Bone marrow (tissue), 2 donors: ENCODE results near the gene KRTAP12-1.

Experiments used
- DNase-seq, 2 donors: peaks; one replicate each; lab custom pipeline; 2025; lab: John Stamatoyannopoulos, UW

Gene KRTAP12-1, protein sequence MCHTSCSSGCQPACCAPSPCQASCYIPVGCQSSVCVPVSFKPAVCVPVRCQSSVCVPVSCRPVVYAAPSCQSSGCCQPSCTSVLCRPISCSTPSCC

DNA sequence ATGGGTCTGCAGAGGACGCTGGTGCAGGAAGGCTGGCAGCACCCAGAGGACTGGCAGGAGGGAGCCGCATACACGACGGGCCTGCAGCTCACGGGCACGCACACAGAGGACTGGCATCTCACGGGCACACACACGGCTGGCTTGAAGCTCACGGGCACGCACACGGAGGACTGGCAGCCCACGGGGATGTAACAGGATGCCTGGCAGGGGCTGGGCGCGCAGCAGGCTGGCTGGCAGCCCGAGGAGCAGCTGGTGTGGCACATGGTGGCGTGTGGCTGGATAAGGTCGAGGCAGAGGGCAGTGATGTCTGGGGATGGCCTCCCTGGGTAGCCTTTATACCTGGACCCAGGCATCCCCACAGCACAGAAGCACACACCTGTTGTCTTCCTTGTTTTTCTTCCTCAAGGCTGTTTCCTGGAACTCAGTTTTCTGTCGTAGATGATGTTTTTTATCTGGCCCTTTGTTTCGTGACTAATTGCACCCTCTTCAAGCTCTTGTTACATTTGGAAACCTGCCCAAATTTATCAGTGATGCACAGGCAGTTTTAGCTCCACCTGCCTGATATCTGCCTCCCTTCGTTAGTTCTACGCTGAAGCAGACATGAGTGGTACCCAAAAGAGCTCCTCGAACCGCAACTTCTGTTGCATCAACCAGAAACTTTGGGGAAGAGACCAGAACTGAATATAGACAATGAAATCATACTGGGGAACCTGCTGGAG lies at the start of gene KRTAP12-1:
TSS of gene KRTAP12-1 (minus strand) at position 303 of the 719 bp plus-strand sequence. CDS start at position 263, 40 bp downstream.
- DNase-seq, result no peak

DNA sequence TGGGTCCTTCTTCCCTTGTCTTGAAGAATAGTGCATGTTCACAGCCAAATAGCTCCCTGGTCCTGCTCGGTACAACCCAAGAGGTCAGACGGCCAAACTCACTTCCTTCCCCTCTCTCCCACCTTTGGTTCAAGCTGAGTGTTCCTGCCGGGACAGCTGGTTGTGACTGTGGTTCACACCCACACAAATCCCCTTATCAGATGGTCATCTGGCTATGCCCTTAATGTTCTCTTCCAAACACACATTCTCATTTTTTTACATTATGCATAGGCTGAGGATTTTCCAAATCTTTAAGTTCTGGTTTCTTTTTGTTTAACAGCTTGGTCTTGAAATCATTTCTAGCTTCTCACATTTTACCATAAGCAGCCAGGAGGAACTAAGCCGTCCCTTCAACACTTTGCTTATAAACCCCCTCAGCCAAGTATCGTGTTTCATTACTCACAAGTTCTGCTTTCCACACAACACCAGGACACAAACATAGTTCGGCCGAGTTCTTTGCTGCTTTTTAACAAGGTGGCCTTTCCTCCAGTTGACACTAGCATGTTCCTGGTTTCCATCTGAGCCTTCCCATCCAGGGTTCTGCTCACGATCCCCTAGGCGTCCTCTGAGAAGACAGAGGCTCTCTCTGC lies 49.1 kb upstream of the KRTAP12-1 start:
- no peak for DNase-seq

DNA sequence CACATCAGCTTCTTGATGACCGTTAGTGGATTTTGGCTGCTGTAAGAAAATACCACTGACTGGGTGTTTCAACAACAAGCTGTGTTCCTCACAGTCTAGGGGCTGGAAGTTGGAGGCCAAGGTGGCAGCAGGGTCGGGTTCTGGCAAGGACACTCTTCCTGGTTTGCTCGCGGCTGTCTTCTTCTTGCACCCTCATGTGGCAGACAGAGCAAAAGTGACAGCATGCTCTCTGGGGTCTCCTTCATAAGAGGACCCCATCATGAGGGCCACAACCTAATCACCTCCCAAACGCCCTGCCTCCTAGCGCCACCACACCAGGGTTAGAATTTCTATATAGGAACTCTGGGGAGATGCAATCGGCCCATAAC lies 48.0 kb upstream of the KRTAP12-1 start:
- no peak for DNase-seq

DNA sequence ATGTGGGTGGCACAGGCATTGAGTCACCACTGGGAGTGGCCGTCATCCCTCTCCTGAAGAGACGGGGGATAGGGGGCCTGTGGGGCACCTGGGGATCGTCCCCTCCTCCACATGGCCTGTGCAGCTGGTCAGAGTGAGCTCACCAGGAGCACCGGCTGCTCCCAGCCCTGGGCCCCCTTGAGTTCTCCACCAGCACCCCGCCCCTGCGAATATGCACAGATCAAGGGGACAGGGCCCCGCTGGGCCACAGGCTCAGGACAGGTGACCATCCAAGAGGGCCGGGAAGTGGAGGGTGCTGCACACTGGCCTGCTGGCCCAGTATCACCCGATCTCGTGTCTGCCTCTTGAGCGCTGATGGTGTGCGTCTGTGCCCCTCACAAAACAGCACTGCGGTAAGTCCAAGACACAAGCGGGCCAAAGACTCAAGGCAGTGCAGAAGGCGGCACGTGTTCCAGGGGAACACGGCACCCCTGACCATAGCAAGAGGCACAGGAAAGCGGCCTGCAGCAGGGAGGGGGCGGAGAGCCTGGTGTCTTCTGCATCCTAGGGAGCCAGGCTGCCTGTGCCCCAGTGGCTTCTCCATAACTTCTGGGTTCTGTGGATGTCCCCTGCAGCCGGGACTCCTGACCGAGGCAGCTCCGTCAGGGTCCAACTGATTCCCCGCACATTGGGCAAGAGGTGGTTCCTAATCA lies 47.5 kb upstream of the KRTAP12-1 start:
- no peak for DNase-seq

DNA sequence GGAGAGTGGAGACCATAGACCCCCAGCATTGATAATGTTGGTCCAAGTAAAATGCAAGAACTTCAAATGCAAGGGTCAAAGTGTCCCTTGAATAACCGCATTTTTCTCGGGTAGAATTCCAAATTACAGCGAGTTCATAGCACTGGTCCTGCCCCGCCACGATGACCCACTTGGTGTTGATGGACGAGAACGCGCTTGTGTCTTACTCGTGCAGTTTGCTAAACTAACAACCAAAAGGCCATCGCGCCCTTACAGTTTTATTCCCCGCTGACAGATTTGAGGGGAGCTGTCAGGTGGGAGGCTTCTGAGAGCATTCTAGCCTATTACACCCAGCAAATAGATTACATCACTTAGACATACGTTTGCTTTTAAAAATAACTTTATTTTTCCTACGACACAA lies 46.8 kb upstream of the KRTAP12-1 start:
- no peak for DNase-seq

DNA sequence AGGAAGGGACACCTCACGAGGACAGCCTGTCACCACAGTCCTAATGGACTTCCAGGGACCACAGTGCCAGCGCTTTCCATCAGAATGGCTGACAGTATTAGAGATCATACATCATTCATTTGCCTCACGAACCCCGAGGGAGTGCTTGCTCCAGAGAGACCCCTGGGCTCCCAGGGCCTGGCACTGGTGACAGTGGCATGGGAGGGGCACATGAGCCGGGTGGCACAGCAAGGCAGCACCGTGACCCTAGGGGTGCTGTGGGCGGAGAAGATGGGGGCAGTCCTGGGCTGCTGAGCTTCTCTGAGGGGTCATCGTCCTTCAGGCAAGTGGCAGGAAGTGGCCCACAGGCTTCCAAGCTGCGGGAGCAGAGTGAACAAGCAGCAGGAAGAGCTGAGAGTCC lies 45.8 kb upstream of the KRTAP12-1 start:
- no peak for DNase-seq

DNA sequence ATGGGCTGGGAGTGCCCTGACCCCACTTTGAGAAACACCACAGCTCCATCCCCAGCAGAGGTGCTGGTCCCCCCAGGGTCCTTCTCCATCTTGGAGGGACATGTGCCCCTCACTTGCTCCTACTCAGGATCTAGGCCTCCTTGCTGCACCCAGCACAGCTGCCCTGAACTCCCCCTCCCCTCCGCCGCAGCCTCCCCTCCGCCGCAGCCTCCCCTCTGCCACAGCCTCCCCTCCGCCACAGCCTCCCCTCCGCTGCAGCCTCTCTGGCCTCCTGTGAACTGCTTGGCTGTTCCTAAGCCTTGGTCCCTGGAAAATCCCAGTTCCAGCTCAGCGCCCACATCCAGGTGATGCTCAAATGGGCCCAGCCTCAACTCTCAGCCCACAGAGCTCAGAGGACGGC lies 45.4 kb upstream of the KRTAP12-1 start:
- DNase-seq, result no peak

DNA sequence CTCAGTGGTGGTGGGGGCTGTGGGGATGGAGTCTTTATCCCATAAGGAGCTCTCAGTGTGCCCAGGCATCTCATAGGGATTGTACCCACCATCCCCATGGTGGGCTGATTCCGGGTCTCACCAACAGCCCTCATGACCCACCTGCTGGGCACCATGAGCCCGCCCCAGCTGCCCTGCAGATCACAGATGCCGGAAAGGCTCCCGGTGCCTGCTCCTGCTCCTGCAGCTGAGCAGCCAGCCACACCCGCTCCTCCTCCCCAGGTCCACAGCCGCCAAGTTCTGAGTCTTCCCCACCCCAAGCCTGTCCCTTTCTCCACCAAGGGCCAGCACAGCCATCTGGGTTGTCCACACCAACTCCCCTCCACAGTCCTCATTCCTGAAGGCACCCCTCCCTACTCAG lies 44.9 kb upstream of the KRTAP12-1 start:
- no peak for DNase-seq

DNA sequence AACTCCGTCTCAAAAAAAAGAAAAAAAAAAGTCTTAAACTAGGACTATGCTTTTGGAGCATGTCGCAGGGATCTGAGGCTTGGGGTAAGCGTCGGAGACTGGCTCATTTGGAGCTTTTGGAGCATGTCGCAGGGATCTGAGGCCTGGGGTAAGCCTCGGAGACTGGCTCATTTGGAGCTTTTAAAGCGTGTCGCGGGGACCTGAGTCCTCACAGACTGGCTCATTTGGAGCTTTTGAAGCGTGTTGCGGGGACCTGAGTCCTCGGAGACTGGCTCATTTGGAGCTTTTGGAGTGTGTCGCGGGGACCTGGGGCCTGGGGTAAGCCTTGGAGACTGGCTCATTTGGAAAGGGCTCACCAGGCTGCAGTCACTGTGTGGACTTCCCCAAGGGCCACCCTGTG lies 43.0 kb upstream of the KRTAP12-1 start:
- DNase-seq, result no peak

DNA sequence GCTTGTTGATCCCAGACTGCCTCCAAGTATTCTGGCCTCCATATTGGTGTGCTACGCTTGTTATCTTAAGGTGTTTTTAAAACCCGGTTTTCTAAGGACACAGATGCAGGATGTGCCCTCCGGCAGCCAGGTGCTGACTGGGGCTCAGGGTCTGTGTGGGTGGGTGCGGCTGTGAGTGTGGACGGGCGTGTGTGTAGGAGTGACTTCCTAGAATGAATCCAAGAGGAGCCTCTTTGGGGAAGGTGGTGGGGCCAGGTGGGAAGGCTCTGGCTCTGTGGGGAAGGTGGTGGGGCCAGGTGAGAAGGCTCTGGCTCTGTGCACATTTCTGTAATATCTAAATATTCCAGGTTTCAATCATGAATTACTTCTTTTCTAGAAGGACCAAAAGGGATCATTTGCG lies 42.2 kb upstream of the KRTAP12-1 start:
- no peak for DNase-seq

DNA sequence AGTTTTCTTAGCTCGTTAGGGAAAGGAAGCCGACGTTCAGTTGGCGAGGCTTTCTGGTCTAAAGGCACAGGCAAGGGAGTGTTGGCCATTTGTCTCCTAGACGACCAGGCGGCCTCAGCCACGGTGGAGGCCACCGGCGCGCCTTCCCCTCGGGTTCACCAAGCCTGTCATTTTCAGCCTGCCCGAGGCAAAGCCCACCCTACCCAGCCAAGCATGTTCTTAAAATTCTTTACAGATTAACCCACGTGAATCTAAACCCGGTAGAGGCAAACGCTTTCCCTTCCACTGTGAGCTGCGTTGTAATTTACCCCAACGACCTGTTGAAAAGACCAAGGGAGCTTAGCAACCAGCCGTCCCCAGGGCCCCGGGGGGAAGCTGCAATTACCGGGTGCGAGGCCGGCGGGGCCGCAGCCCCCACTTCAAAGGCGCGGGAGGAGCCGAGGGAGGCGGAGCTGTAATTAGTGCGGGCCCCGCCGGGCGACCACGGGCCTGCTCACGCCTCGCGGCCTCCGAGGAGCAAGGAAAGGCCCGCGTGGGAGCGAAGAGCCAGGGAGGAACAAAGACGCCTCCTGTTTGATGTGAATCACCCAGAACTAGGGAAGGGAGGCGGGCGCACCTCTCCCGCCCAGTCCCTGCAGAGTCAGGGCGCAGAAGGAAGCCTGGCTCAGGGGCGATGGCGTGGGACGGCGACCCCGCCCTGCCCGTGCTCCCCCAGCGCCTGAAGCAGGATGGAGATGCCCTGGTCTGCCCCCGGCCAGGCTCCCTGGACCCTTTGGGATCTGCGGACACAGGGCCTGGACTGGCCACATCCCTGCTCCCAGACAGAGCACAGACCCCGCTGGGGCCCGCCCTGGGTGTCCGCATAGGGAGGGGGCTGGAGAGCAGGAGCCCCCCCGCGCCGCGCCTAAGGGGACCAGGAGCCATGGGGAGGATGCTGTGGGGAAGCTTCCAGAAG lies 41.5 kb upstream of the KRTAP12-1 start:
- no peak for DNase-seq

DNA sequence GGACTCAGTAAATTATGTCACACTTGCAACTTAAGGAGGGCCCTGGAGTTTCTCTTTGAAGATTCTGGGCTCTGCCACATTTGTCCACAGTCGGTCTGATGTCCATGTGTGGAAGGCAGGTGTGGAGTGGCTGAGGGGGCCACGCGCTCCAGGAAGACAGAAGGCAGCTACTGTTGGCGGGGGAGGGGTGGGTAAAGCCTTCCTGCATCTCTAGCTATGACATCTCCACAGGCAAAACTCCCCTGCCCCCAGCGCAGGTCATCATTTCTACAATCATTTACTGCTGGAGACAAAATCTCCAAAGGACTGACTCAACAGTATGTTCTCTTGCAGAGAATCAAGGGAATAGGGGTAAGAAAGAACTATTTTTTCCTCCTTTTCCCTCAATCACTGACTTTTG lies 40.8 kb upstream of the KRTAP12-1 start:
- DNase-seq, result no peak

DNA sequence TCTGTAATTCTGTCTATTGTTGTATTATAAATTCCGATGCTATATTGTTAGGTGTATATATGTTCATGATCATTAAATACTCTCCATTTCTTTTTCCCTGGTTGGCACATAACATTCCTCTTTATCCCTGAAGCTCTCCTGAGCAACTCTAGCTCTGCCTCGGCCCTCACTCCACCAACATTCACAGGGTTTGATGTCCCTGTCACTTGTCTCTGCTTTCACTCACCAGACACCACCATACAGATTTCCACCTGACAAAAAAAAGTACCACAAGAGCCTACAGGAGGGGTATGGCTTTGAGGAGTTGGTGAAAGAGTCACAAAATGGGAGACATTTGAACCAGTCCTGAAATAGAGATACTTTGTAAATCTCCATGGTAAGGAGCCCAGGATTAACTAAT lies 38.2 kb upstream of the KRTAP12-1 start:
- no peak for DNase-seq

DNA sequence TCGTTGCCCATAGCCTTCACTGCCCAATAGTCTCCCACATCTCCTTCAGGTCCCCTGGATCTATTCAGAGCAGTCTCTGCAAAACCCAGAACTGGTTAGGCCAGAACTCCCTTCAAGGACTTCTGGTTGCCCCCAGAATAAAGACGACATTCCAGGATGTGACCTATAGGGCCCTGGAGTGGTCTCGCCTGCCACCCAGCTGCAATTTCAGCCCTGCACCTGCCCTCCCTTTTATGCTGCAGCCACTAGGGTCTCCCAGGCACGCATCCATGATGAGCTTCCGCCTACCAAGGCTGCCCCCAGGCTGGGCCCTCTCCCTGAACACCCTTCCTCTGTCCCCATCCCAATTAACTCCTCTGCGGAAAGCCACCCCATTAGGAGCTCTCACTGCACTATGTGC lies 36.6 kb upstream of the KRTAP12-1 start:
- DNase-seq, result no peak

DNA sequence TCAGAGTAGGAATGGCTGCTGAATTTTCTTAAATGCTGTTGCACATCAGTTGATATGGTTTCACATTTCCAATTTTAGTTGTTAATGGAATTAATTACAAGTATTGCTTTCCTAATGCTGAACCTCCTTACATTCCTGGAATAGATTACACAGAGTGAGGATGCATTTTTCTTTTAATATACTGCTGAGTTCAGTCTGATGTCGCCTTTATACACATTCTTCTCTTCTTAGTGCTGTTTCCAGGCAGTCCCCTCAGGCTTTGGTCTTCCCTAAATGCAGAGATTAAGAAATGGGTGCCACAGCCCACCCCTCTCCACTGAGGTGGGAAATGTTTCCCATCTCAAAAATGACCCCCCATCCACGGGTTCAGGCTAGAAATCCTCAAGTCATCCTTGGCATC lies 36.1 kb upstream of the KRTAP12-1 start:
- DNase-seq, result no peak

DNA sequence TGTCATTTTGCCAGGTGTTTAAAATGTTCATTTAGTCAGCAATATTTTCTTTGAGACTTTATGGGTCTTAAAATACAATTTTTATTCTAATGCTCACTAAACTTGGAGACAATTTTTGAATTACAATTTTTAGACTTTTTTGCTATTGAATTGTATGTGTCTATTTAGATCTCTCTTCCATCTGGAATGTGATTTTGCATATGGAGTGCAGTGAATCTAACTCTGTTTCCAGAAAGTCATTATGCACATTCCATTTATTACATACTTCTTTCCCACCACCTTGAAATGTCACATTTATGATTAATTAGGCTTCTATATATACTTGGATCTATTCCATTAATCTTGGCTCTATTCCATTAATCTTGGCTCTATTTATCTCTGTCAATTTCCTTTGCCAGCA lies 35.0 kb upstream of the KRTAP12-1 start:
- DNase-seq, result no peak

DNA sequence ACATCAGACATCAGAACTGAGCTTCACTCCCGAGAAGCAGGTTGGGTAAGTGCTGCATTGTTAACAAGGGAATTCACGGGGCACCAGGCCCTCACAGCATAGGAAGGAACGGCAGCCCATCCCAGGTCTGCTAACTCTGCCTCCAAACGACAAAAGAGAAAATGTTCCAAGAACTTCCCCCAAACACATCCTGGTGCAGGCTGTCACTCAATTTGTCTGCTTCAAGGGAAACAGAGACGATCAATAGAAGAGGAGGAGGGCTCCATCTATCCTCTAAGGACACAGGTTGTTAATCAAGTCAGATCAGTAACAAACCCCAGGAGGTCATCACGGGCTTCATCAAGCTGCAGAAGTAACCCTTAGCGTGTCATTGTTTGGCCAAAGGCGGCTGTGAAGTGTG lies 32.9 kb upstream of the KRTAP12-1 start:
- DNase-seq, result no peak

DNA sequence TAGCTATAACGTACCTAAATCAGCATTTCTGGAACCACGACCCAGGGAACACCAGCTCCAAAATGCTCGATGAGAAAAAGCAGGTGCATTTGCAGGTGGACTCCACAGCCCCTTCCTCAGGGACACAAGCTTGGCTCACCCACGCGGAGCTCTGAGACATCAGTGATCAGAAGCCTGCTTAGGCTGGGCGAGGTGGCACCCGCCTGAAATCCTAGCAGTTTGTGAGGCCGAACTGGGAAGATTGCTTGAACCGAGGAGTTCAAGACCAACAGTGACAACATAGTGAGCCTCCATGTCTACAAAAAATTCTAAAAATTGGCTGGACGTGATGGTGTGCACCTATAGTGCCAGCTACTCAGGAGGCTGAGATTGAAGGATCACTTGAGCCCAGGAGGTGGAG lies 31.9 kb upstream of the KRTAP12-1 start:
- no peak for DNase-seq

DNA sequence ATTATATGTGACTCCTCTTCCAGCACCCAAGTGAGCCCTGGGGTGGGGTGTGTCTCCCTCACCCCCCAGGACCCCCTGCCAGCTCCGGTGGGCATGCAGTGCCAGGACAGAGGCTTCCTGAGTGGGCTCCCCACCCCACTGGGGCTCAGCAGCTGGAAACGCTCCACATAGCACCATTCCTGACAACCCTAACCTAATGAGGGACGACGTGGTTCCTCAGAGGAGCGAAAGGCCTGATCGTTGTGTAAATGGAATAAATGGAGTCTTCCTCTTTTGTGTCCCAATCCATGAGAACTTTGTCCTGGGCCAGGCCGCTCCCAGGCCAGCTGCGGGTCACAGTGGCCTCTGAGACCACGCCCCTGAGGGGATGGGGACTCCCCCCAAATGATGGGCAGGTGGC lies 31.2 kb upstream of the KRTAP12-1 start:
- DNase-seq, result no peak

DNA sequence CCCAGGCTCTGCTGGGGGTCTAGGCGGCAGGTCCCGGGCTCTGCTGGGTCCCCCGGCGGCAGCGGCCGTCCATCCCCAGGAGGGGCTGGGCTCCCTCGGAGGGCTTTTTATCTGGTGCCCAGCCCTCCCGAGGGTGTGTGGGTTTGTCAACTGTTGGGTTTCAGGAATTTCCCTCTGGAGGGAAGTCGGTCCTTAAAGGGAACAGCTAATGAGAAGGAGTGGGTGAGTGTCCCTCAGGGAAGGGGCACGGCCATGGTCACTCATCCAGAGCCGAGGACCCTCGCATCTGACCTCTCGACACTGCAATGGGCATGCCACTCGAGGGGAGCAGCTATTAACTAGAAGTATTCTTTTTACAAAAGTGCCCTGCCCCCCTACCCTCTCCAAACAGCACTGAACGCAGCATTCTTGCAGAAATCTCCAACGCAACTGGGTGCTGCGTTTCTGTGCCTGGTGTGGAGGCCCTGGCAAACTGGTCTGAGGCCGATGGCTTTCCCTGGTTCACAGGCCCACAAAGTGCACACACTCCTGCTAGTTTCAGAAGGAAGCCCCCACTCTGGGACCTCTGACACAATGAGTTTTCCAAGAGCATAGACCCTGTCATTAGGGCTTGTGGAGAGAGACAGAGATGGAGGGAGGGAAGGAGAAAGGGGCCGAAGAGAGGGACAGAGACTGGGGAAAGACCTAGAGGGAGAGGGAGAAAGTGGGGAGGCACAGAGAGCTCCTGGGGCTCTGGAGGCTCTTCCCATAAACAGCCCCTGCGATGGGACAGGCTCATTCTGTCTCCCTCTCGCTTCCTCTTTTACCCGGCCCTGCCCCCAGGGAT lies 30.5 kb upstream of the KRTAP12-1 start:
- no peak for DNase-seq
